A673 (cell line): ENCODE data around the gene AMZ1. TPM values are rescaled to one million over a fixed set of nuclear protein-coding genes. Genes with fewer than 3 reads are reported as not detected.

Experiments used
- BruUV-seq: library from RNA; stranded (reverse); fragments of 400-500 nt; replicated peaks from 2 replicates; lab custom pipeline; 2021; lab: Mats Ljungman, UMichigan
- CTCF ChIA-PET: fragments of 300-600 bp; sonication (Branson Sonifier 250); formaldehyde crosslinking; loops from one replicate; lab custom pipeline; 2022; ENCODE audit warnings: antibody characterized with exemption; lab: Charles Lee
- POLR2A ChIA-PET: fragments of 300-600 bp; sonication (Branson Sonifier 250); formaldehyde crosslinking; loops from one replicate; lab custom pipeline; 2022; ENCODE audit warnings: antibody characterized with exemption; ENCODE audit not compliant: low non-redundant PET; lab: Charles Lee
- DNase-seq: peaks from one replicate; pipeline ENCODE4 v3.0.0-alpha.2; 2015; ENCODE audit warnings: low spot score
- H3K27ac ChIP-seq: fragments of 200-600 bp; sonication (generic); 2 replicates; pipeline ENCODE4 v1.5.1; 2016; ENCODE audit warnings: mixed run types, low read depth, mild to moderate bottlenecking, mixed read lengths, antibody characterized with exemption, low read length; ENCODE audit not compliant: poor library complexity, severe bottlenecking
- H3K27me3 ChIP-seq: fragments of 200-600 bp; sonication (generic); replicated peaks from 2 replicates; pipeline ENCODE4 v1.6.1; 2017; ENCODE audit warnings: mixed run types, low read depth, mild to moderate bottlenecking, mixed read lengths, antibody characterized with exemption, low read length; ENCODE audit not compliant: insufficient read depth, poor library complexity
- H3K36me3 ChIP-seq: fragments of 200-600 bp; sonication (generic); 2 replicates; pipeline ENCODE4 v1.6.1; 2016; ENCODE audit warnings: mixed run types, mild to moderate bottlenecking, mixed read lengths, antibody characterized with exemption, low read length; ENCODE audit not compliant: insufficient read depth, poor library complexity, severe bottlenecking
- H3K4me1 ChIP-seq: fragments of 200-600 bp; sonication (generic); 2 replicates; pipeline ENCODE4 v1.6.1; 2017; ENCODE audit warnings: mixed run types, mild to moderate bottlenecking, mixed read lengths, antibody characterized with exemption, low read length; ENCODE audit not compliant: insufficient read depth, poor library complexity, severe bottlenecking
- H3K4me3 ChIP-seq: fragments of 200-600 bp; sonication (generic); 2 replicates; pipeline ENCODE4 v1.5.1; 2016; ENCODE audit warnings: low read depth, mixed run types, mild to moderate bottlenecking, mixed read lengths, low read length; ENCODE audit not compliant: poor library complexity, severe bottlenecking
- H3K9me3 ChIP-seq: fragments of 200-600 bp; sonication (generic); 2 replicates; pipeline ENCODE4 v1.6.1; 2016; ENCODE audit warnings: mixed run types, low read depth, mild to moderate bottlenecking, mixed read lengths, antibody characterized with exemption, low read length; ENCODE audit not compliant: poor library complexity, severe bottlenecking
- CTCF ChIP-seq: fragments of 300-800, 200-600 bp; sonication (generic); conservative IDR thresholded peaks from 2 replicates; pipeline ENCODE4 v1.5.1; 2017; ENCODE audit warnings: low read depth, mild to moderate bottlenecking, antibody characterized with exemption, low read length, moderate library complexity, mixed read lengths
- EZH2 ChIP-seq: fragments of 200-600 bp; sonication (generic); IDR thresholded peaks from 2 replicates; pipeline ENCODE4 v1.6.1; 2017; ENCODE audit warnings: borderline replicate concordance, low read depth, mild to moderate bottlenecking, mixed read lengths, antibody characterized with exemption, low read length; ENCODE audit not compliant: poor library complexity, severe bottlenecking
- intact Hi-C: fragments of 100-400 bp; cut with micrococcal nuclease; formaldehyde crosslinking; loops from one replicate; pipeline ENCODE4 v1.10.0; 2022; ENCODE audit not compliant: unreplicated experiment
- total RNA-seq: library from RNA; stranded (reverse); gene quantifications from 2 replicates; pipeline ENCODE4 v1.2.3, GENCODE V29; 2021

Gene AMZ1
- total RNA-seq, 1 experiment from 2014 or later = not detected

GRCh38 chr7:2681929-2682799 lies 5.8 kb upstream of the AMZ1 start:
- no peaks in the 10 kb centered on the region for H3K36me3 ChIP-seq
- no peak for TF ChIP-seq CTCF
- no peak for TF ChIP-seq EZH2
- H3K27me3 ChIP-seq = peaks cover 15% of the 10 kb centered on the region
- no peak for DNase-seq
- CTCF ChIA-PET = interaction anchor here (1.9 kb wide), 1 partner anchor 11 kb away, joined by 9 read pairs; no protein-coding TSS in a partner anchor
- H3K9me3 ChIP-seq = no peaks in the 10 kb centered on the region
- POLR2A ChIA-PET = no interaction called here
- intact Hi-C loops = loop anchor here (1.0 kb wide), 1 partner anchor 231 kb away; no protein-coding TSS in a partner anchor
- H3K27ac ChIP-seq = no peak overlapping the region
- BruUV-seq = no TSS peak
- no peaks in the 10 kb centered on the region for H3K4me1 ChIP-seq
- H3K4me3 ChIP-seq = no peak overlapping the region

GRCh38 chr7:2684501-2684900 lies 3.5 kb upstream of the AMZ1 start:
- ChIA-PET POLR2A (no interaction called here), CTCF (no interaction called here)
- no peak for DNase-seq
- no peak for TF ChIP-seq EZH2
- no peak for TF ChIP-seq CTCF
- Histone ChIP-seq H3K4me3 (no peak overlapping the region), H3K27me3 (peaks cover 38% of the 10 kb centered on the region), H3K27ac (no peak overlapping the region), H3K9me3 (no peaks in the 10 kb centered on the region), H3K4me1 (no peaks in the 10 kb centered on the region), H3K36me3 (no peaks in the 10 kb centered on the region)
- intact Hi-C loops = no loop called here
- no TSS peak for BruUV-seq

- ChIA-PET CTCF (no interaction called here), POLR2A (no interaction called here)
- Histone ChIP-seq H3K27ac (no peak overlapping the region), H3K36me3 (no peaks in the 10 kb centered on the region), H3K4me1 (no peaks in the 10 kb centered on the region), H3K4me3 (no peak overlapping the region), H3K27me3 (peaks cover 50% of the 10 kb centered on the region), H3K9me3 (no peaks in the 10 kb centered on the region)
- no TSS peak for BruUV-seq
- TF ChIP-seq CTCF (no peak), EZH2 (no peak)
- no peak for DNase-seq
- intact Hi-C loops = no loop called here
Measured at GRCh38 chr7:2686101-2686500, 1.9 kb upstream of the AMZ1 start.
